Left renal pelvis (tissue), 4 donors: ENCODE data around the gene LIMD2. TPM values are rescaled to one million over a fixed set of nuclear protein-coding genes. Genes with fewer than 3 reads are reported as not detected.
"Not testable (repeated sequence)": the region's sequence is repeated elsewhere in the genome, so short reads cannot be mapped to it uniquely, and the experiment has no call there.

Source experiments
- DNase-seq, 4 donors: peaks; one replicate each; pipeline ENCODE4 v3.0.0-alpha.2; 2013; ENCODE audit warnings: low read depth in 4 of 4, low spot score in 3 of 4
- polyA plus RNA-seq, 4 donors: library from polyadenylated mRNA; unstranded; fragments of 120-200 nt; gene quantifications; one replicate each; pipeline ENCODE4 v1.2.1, GENCODE V29; 2013; ENCODE audit not compliant: insufficient read length in 4 of 4

LIMD2 gene
- polyA plus RNA-seq, result 10 to 100 TPM; 20.0 to 37.0 (median 23.2) TPM

- DNase-seq, result no peak
These were observed at the start of gene LIMD2 for GRCh38 chr17:63699638-63700527. LIMD2 (minus strand) TSS chr17:63700125; CDS start chr17:63699298, 827 bp downstream.

GRCh38 chr17:63741408-63742173, 41.7 kb upstream of the LIMD2 start, which contains the start of gene STRADA:
STRADA (minus strand) TSS chr17:63741799; CDS start chr17:63728369, 13,430 bp downstream.
- peak; percentile 90 to 96 (median 94) for DNase-seq

- peak in 1 of 4 donors; percentile 18 for DNase-seq
These were observed 41.1 kb upstream of the LIMD2 start for GRCh38 chr17:63741143-63741407.

GRCh38 chr17:63740464-63741142, 40.7 kb upstream of the LIMD2 start:
- peak in 1 of 4 donors; percentile 16 for DNase-seq

GRCh38 chr17:63735691-63736090, 35.8 kb upstream of the LIMD2 start:
- DNase-seq, result no peak

GRCh38 chr17:63722403-63722802, 22.5 kb upstream of the LIMD2 start:
- no peak for DNase-seq

- not testable (repeated sequence) for DNase-seq
These were observed 20.3 kb upstream of the LIMD2 start for GRCh38 chr17:63720194-63720593.

- no peak for DNase-seq
These were observed 19.1 kb upstream of the LIMD2 start for GRCh38 chr17:63718988-63719387.

GRCh38 chr17:63716426-63716825, 16.5 kb upstream of the LIMD2 start:
- DNase-seq, result no peak

- no peak for DNase-seq
These were observed 14.8 kb upstream of the LIMD2 start for GRCh38 chr17:63714550-63715277.

- DNase-seq, result no peak
These were observed 9.2 kb upstream of the LIMD2 start for GRCh38 chr17:63709110-63709509.

GRCh38 chr17:63707151-63707550, 7.2 kb upstream of the LIMD2 start:
- no peak for DNase-seq

GRCh38 chr17:63706336-63707082, 6.6 kb upstream of the LIMD2 start:
- no peak for DNase-seq

- no peak for DNase-seq
These were observed 5.7 kb upstream of the LIMD2 start for GRCh38 chr17:63705657-63706056.

GRCh38 chr17:63704836-63705235, 4.9 kb upstream of the LIMD2 start:
- DNase-seq, result no peak

- DNase-seq, result no peak
These were observed 4.3 kb upstream of the LIMD2 start for GRCh38 chr17:63704259-63704576.

- DNase-seq, result no peak
These were observed 3.8 kb upstream of the LIMD2 start for GRCh38 chr17:63703556-63704258.

- DNase-seq, result no peak
These were observed 3.1 kb upstream of the LIMD2 start for GRCh38 chr17:63703029-63703428.

GRCh38 chr17:63702721-63703015, 2.7 kb upstream of the LIMD2 start:
- DNase-seq, result no peak
